ENCODE results near the gene DCAF10. TPM values are rescaled to one million over a fixed set of nuclear protein-coding genes. Genes with fewer than 3 reads are reported as not detected.

The DCAF10 gene
- total and polyA plus RNA-seq, 8 donors: 3.9 to 19.6 (median 15.1) TPM

DNA sequence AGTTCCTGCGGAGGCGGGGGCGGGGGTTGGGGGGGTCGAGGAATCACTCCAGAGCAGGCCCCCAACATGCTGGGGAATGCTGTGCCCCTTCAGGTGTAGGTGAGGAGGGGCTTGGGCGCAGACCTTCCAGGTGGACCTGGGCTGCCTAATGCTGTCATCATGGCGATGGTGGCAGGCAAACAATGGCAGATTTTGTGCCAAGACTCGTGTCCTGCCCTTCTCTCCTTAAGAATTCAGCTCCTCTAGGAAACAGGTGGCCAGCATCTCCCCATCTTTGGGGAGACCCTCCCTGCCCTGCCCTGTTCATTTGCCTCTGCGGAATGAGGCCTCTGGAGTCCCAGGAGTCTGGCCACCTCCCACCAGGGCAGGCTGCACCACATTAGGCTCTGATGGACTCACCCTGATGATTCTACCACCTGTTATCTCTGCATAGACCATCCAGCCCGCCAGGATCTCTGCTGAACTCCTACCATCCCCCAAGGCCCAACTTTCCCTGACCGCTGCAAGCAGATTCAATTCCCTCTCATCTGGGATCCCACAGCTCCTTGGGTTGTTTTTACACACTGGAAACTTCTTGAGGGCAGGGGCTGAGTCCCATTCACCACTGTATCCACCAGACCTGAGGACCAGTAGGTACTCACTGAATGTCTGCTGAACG is 114.2 kb downstream of the DCAF10 start:
- H3K27ac ChIP-seq: peak overlapping the region in 1 of 4 donors; percentile 13
- DNase-seq (no peak), FAIRE-seq (no peak)

DNA sequence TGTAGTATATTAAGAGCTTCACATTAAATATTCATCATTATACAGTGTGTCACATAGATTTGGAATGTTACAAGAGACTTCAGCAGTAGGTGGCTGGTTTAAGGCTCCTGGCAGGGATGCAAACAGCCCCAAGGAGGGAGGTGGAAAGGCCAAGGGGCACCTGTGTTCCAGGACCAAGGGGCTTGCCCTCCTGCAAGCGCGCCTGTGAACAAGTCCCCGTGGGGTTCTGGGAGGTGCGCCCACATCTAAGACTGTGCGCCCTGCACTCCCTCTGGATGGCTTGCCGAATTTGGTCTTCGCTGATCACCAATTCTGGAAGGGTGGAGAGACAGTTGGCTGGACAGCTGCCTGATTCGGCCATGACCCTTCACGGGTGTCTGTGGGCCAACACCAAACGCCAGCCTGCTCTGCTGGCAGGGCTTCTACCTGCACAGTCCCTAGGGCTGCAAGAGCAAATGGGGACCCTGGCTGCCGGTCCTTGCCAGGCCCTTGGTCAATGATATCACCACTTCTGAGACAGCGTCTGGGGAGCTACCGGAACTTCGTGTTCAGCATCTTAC is 115.4 kb downstream of the DCAF10 start:
- H3K4me1 ChIP-seq: no peaks in the 10 kb centered on the region
- H3K9me3 ChIP-seq: no peaks in the 10 kb centered on the region
- FAIRE-seq (no peak), ATAC-seq (no peak), DNase-seq (no peak)
- TF ChIP-seq, protein P1, sequence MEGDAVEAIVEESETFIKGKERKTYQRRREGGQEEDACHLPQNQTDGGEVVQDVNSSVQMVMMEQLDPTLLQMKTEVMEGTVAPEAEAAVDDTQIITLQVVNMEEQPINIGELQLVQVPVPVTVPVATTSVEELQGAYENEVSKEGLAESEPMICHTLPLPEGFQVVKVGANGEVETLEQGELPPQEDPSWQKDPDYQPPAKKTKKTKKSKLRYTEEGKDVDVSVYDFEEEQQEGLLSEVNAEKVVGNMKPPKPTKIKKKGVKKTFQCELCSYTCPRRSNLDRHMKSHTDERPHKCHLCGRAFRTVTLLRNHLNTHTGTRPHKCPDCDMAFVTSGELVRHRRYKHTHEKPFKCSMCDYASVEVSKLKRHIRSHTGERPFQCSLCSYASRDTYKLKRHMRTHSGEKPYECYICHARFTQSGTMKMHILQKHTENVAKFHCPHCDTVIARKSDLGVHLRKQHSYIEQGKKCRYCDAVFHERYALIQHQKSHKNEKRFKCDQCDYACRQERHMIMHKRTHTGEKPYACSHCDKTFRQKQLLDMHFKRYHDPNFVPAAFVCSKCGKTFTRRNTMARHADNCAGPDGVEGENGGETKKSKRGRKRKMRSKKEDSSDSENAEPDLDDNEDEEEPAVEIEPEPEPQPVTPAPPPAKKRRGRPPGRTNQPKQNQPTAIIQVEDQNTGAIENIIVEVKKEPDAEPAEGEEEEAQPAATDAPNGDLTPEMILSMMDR (IDR thresholded peaks at IDR 0.05): no peak
- no peak overlapping the region for H3K4me3 ChIP-seq
- H3K27me3 ChIP-seq: no peaks in the 10 kb centered on the region
- H3K27ac ChIP-seq: peak overlapping the region in 2 of 4 donors; percentile 10 to 50
- intact Hi-C loops (cut with DNase I): loop anchor here in 2 of 3 donors (5.0 to 10.0 kb wide), 4 partner anchors 59 to 449 kb away; partner anchors contain the start of gene SHB (in 2 of the 2)
- 81 to 82% methylated on average over 14 of the region's 14 CpGs for WGBS, 2 donors
- peaks cover 0 to 23% (median 5%) of the 10 kb centered on the region in 3 donors for H3K36me3 ChIP-seq

More for the DNA sequence above, 114.2 kb downstream of the DCAF10 start:
- Histone ChIP-seq H3K4me1 (no peaks in the 10 kb centered on the region), H3K9me3 (no peaks in the 10 kb centered on the region), H3K36me3 (peaks cover 0 to 23% (median 5%) of the 10 kb centered on the region in 3 donors), H3K27me3 (no peaks in the 10 kb centered on the region), H3K4me3 (no peak overlapping the region)
- TF ChIP-seq, protein P1 (IDR thresholded peaks at IDR 0.05): no peak
- ATAC-seq: no peak
- 72 to 76% methylated on average over 11 of the region's 11 CpGs for WGBS, 2 donors
- intact Hi-C loops (cut with DNase I): loop anchor here in 2 of 3 donors (5.0 to 10.0 kb wide), 5 partner anchors 60 to 450 kb away; partner anchors contain the start of gene SHB (in 2 of the 2)

DNA sequence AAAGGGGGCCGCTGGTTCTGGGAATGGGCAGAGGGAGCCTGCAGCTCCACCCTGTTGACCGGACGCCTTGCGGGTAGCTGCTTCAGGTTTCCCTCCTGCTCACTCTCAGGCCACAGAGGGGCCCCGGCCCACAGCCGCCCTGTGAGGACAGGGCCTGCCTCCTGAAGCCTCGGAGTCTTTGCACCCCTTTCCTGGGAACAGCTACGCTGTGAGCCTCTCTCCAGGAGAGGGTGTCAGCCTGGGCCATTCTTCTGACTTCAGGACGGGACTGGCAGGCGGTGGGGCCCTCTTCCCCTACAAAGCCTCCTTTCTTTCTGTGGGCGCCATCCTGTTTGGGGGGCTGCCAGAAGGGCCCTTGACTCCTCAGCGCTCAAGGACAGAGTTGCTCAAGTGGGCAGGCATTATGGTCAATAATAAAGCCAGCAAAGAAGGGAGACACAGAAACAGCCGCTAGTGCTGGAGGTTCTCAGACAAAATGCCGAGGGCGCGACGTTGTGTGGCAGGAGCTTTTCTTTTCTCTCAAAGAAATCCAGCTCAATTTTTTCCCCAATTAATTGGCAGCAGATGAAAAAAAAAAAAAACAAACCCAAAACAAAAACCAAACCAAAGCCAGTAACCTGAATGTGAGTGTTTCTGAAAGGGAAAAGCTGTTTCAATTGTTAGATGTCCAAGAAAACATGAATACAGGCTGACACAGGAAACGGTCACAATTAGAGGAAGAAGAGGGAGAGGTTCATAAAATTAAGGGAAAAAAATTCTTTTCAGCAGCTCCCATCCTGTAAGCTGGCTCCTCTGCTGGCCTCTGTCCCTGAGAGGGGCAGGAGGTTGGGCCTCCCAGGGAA is 116.1 kb downstream of the DCAF10 start:
- H3K36me3 ChIP-seq: peaks cover 0 to 23% (median 5%) of the 10 kb centered on the region in 3 donors
- intact Hi-C loops (cut with DNase I): loop anchor here in 2 of 3 donors (5.0 to 10.0 kb wide), 4 partner anchors 58 to 448 kb away; partner anchors contain the start of gene SHB (in 2 of the 2)
- DNase-seq (no peak), FAIRE-seq (no peak), ATAC-seq (no peak)
- WGBS, 2 donors: 73 to 74% methylated on average over 18 of the region's 18 CpGs
- H3K9me3 ChIP-seq: no peaks in the 10 kb centered on the region
- no peak overlapping the region for H3K4me3 ChIP-seq
- no peaks in the 10 kb centered on the region for H3K27me3 ChIP-seq
- H3K27ac ChIP-seq: peak overlapping the region; percentile 10 to 50 (median 30)
- H3K4me1 ChIP-seq: no peaks in the 10 kb centered on the region
- TF ChIP-seq, protein P1 (IDR thresholded peaks at IDR 0.05): no peak

Other genes starting within 250 kb of the DCAF10 start
- gene FBXO10, start 224.4 kb upstream of the DCAF10 start, total RNA-seq: 1 to 10 TPM; 3.9 to 7.9 (median 6.0) TPM
- gene FBXO10, start 224.4 kb upstream of the DCAF10 start, polyA plus RNA-seq: 1 to 10 TPM; 6.1 to 6.2 TPM
- gene TOMM5, start 208.2 kb upstream of the DCAF10 start, total RNA-seq: 10 to 100 TPM; 22.8 to 40.3 (median 33.9) TPM
- 10 to 100 TPM; 54.0 to 59.2 TPM for gene TOMM5, start 208.2 kb upstream of the DCAF10 start, polyA plus RNA-seq
- gene FRMPD1, start 149.8 kb upstream of the DCAF10 start, total RNA-seq: under 1 TPM; 0.16 to 0.95 (median 0.45) TPM
- 1 to 10 TPM; 1.2 to 1.5 TPM for gene FRMPD1, start 149.8 kb upstream of the DCAF10 start, polyA plus RNA-seq
- gene TRMT10B, start 47.0 kb upstream of the DCAF10 start, total RNA-seq: 1 to 10 TPM; 4.0 to 7.3 (median 5.4) TPM
- gene TRMT10B, start 47.0 kb upstream of the DCAF10 start, polyA plus RNA-seq: 1 to 10 TPM; 6.5 to 8.8 TPM
- 10 to 100 TPM; 12.3 to 19.9 (median 14.7) TPM for gene EXOSC3, start 15.7 kb upstream of the DCAF10 start, total RNA-seq
- 10 to 100 TPM in 1 of 2 donors, 1 to 10 TPM in 1; 7.2 to 11.2 TPM for gene EXOSC3, start 15.7 kb upstream of the DCAF10 start, polyA plus RNA-seq
- 10 to 100 TPM; 11.6 to 19.0 (median 15.0) TPM for gene SLC25A51, start 103.3 kb downstream of the DCAF10 start, total RNA-seq
- gene SLC25A51, start 103.3 kb downstream of the DCAF10 start, polyA plus RNA-seq: 1 to 10 TPM; 3.1 to 5.1 TPM